ENCODE measurements around the gene NOL6.
"Not testable (repeated sequence)": the region's sequence is repeated elsewhere in the genome, so short reads cannot be mapped to it uniquely, and the experiment has no call there.

NOL6 gene, protein sequence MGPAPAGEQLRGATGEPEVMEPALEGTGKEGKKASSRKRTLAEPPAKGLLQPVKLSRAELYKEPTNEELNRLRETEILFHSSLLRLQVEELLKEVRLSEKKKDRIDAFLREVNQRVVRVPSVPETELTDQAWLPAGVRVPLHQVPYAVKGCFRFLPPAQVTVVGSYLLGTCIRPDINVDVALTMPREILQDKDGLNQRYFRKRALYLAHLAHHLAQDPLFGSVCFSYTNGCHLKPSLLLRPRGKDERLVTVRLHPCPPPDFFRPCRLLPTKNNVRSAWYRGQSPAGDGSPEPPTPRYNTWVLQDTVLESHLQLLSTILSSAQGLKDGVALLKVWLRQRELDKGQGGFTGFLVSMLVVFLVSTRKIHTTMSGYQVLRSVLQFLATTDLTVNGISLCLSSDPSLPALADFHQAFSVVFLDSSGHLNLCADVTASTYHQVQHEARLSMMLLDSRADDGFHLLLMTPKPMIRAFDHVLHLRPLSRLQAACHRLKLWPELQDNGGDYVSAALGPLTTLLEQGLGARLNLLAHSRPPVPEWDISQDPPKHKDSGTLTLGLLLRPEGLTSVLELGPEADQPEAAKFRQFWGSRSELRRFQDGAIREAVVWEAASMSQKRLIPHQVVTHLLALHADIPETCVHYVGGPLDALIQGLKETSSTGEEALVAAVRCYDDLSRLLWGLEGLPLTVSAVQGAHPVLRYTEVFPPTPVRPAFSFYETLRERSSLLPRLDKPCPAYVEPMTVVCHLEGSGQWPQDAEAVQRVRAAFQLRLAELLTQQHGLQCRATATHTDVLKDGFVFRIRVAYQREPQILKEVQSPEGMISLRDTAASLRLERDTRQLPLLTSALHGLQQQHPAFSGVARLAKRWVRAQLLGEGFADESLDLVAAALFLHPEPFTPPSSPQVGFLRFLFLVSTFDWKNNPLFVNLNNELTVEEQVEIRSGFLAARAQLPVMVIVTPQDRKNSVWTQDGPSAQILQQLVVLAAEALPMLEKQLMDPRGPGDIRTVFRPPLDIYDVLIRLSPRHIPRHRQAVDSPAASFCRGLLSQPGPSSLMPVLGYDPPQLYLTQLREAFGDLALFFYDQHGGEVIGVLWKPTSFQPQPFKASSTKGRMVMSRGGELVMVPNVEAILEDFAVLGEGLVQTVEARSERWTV

DNA sequence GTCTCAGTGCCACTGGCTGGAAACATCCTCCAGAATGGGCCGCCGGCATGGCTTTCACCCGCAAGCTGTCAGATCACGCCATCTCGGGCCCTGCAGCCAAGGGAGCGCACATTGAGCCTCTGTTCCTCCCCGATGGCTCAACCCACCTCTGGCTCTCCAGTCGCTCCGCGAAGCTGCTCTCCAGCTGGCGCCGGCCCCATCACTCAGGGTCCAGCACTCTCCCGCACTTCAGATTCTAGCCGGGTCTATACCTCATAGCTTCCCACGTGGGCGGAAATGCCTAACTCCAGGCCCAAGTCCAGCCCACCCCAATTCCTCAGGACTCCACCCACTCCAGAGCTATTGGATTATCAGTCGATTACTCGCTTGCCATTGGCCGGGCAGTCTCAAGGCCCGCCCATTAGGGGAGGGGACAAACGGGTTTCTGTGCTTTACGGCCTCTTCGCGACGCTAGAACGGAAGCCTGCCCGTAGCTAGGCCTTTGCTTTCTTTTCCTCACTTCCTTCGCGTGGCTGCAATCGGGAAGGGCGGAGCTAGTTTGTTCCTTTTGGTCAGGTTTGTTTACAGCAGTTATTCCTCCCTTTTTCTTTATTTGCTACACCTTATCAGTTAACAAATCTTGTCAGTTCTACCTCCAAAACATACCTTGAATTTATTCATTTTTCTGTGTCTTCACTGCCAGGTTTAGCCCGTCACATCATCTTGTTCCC is at the start of gene NOL6:
Gene NOL6 (minus strand): TSS at position 282 of the 710 bp plus-strand sequence. CDS start 82 bp downstream, at position 200.
- peak within 1 kb of the TSS; percentile 48 for H3K27ac ChIP-seq (ENCODE audit: poor library complexity, severe bottlenecking)
- TF ChIP-seq, protein P1, sequence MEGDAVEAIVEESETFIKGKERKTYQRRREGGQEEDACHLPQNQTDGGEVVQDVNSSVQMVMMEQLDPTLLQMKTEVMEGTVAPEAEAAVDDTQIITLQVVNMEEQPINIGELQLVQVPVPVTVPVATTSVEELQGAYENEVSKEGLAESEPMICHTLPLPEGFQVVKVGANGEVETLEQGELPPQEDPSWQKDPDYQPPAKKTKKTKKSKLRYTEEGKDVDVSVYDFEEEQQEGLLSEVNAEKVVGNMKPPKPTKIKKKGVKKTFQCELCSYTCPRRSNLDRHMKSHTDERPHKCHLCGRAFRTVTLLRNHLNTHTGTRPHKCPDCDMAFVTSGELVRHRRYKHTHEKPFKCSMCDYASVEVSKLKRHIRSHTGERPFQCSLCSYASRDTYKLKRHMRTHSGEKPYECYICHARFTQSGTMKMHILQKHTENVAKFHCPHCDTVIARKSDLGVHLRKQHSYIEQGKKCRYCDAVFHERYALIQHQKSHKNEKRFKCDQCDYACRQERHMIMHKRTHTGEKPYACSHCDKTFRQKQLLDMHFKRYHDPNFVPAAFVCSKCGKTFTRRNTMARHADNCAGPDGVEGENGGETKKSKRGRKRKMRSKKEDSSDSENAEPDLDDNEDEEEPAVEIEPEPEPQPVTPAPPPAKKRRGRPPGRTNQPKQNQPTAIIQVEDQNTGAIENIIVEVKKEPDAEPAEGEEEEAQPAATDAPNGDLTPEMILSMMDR (IDR thresholded peaks at IDR 0.05; ENCODE audit: poor library complexity, severe bottlenecking), result no peak
- no peaks in the 10 kb centered on the region for H3K27me3 ChIP-seq (ENCODE audit: insufficient read depth, poor library complexity, severe bottlenecking)
- H3K4me3 ChIP-seq (ENCODE audit: severe bottlenecking), result peak within 1 kb of the TSS; percentile 88
- ATAC-seq (ENCODE audit: low read depth) (peak; percentile 98), DNase-seq (ENCODE audit: low spot score) (peak; percentile 95)
- peaks cover 9% of the 10 kb centered on the region for H3K4me1 ChIP-seq (ENCODE audit: insufficient read depth, poor library complexity, severe bottlenecking)
- no peaks in the 10 kb centered on the region for H3K9me3 ChIP-seq (ENCODE audit: severe bottlenecking)
- H3K36me3 ChIP-seq (ENCODE audit: low read depth), result peaks cover 37% of the 10 kb centered on the region

DNA sequence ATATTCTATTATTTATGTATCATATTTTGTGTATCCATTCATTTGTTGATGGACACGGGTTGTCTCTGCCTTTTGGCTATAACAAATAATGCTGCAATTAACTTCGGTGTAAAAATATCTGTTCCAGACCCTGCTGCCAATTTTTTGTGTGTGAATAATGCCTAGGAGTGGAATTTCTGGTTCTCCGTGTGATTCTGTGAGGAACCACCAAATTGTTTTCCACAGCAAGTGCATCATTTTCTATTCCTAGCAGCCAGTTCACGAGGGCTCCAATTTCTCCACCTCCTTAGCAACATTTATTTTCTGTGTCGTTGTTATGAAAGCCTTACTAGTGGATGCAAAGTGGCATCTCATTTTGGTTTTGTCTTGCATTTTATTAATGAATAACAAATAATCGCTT is 48.1 kb upstream of the NOL6 start:
- H3K27ac ChIP-seq (ENCODE audit: poor library complexity, severe bottlenecking), result peak overlapping the region; percentile 67
- H3K9me3 ChIP-seq (ENCODE audit: severe bottlenecking); DNase-seq (ENCODE audit: low spot score); H3K27me3 ChIP-seq (ENCODE audit: insufficient read depth, poor library complexity, severe bottlenecking); H3K4me3 ChIP-seq (ENCODE audit: severe bottlenecking); H3K36me3 ChIP-seq (ENCODE audit: low read depth); ATAC-seq (ENCODE audit: low read depth): not testable (repeated sequence)
- peaks cover 27% of the 10 kb centered on the region for H3K4me1 ChIP-seq (ENCODE audit: insufficient read depth, poor library complexity, severe bottlenecking)

DNA sequence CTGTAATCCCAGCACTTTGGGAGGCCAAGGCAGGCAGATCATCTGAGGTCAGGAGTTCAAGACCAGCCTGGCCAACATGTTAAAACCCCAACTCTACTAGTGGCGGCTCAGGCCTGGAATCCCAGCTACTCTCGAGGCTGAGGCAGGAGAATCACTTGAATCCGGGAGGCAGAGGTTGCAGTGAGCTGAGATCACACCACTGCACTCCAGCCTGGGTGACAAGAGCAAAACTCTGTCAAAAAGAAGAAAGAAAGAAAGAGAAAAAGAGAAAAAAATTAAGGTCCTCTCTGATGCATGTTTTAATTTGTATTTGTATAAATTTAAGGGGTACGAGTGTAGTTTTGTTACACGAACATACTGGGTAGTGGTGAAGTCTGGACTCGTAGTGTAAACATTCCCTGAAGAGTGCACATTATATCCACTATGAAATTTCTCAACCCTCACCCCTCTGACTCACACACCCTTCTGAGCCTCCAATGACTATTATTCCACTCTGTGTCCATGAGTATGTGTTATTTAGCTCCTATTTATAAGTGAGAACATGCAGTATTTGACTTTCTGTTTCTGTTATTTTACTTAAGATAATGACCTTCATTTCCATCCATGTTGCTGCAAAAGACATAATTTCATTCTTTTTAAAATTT is 44.3 kb upstream of the NOL6 start:
- Histone ChIP-seq H3K4me1 (ENCODE audit: insufficient read depth, poor library complexity, severe bottlenecking) (peaks cover 42% of the 10 kb centered on the region), H3K27ac (ENCODE audit: poor library complexity, severe bottlenecking) (peak overlapping the region; percentile 72)
- H3K9me3 ChIP-seq (ENCODE audit: severe bottlenecking); H3K36me3 ChIP-seq (ENCODE audit: low read depth); H3K4me3 ChIP-seq (ENCODE audit: severe bottlenecking); H3K27me3 ChIP-seq (ENCODE audit: insufficient read depth, poor library complexity, severe bottlenecking); DNase-seq (ENCODE audit: low spot score): not testable (repeated sequence)
- peak; percentile 99 for ATAC-seq (ENCODE audit: low read depth)

DNA sequence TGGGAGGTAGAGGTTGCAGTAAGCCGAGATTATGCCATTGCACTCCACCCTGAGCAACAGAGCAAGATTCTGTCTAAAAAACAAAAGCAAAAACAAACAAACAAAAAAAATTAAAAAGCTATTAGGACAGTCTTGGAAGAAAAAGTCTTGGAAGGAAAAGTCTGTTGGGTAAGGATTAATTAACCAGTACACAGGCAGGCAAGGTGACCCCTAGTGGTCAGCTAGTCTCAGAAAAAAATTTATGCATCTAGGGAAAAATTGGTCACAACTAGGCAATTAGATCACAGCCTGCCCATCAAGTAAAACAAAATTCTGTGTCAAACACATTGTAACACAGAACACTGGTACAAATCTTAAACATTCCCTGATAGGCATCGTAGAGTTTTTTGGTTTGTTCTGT is 43.6 kb upstream of the NOL6 start:
- H3K36me3 ChIP-seq (ENCODE audit: low read depth), result no peaks in the 10 kb centered on the region
- H3K27me3 ChIP-seq (ENCODE audit: insufficient read depth, poor library complexity, severe bottlenecking), result no peaks in the 10 kb centered on the region
- H3K27ac ChIP-seq (ENCODE audit: poor library complexity, severe bottlenecking), result peak overlapping the region; percentile 72
- ATAC-seq (ENCODE audit: low read depth) (peak; percentile 54), DNase-seq (ENCODE audit: low spot score) (no peak)
- TF ChIP-seq, protein P1 (IDR thresholded peaks at IDR 0.05; ENCODE audit: poor library complexity, severe bottlenecking), result peak; percentile 74
- peaks cover 36% of the 10 kb centered on the region for H3K4me1 ChIP-seq (ENCODE audit: insufficient read depth, poor library complexity, severe bottlenecking)
- H3K9me3 ChIP-seq (ENCODE audit: severe bottlenecking), result no peaks in the 10 kb centered on the region
- H3K4me3 ChIP-seq (ENCODE audit: severe bottlenecking), result no peak overlapping the region

DNA sequence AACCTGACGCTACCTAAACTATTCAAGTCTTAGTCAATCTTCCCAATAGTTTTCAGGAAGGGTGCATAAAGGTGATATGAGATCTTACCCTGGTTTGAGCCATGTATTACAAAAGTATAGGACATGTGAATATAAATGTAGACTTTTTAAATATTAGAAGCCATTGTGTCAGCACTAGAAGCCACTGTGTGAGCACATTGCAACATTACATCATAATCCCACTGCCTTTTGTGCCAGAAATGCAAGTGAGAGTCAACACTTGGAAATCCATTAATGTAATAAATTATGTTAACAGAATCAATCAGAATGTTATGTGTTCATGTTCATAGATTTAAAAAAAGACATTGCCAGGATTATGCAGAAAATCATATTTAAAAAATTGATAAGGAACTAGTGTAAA is 42.7 kb upstream of the NOL6 start:
- not testable (repeated sequence) for H3K36me3 ChIP-seq (ENCODE audit: low read depth); H3K4me3 ChIP-seq (ENCODE audit: severe bottlenecking); H3K9me3 ChIP-seq (ENCODE audit: severe bottlenecking); H3K27me3 ChIP-seq (ENCODE audit: insufficient read depth, poor library complexity, severe bottlenecking); ATAC-seq (ENCODE audit: low read depth); DNase-seq (ENCODE audit: low spot score)
- Histone ChIP-seq H3K27ac (ENCODE audit: poor library complexity, severe bottlenecking) (peak overlapping the region; percentile 72), H3K4me1 (ENCODE audit: insufficient read depth, poor library complexity, severe bottlenecking) (peaks cover 35% of the 10 kb centered on the region)

DNA sequence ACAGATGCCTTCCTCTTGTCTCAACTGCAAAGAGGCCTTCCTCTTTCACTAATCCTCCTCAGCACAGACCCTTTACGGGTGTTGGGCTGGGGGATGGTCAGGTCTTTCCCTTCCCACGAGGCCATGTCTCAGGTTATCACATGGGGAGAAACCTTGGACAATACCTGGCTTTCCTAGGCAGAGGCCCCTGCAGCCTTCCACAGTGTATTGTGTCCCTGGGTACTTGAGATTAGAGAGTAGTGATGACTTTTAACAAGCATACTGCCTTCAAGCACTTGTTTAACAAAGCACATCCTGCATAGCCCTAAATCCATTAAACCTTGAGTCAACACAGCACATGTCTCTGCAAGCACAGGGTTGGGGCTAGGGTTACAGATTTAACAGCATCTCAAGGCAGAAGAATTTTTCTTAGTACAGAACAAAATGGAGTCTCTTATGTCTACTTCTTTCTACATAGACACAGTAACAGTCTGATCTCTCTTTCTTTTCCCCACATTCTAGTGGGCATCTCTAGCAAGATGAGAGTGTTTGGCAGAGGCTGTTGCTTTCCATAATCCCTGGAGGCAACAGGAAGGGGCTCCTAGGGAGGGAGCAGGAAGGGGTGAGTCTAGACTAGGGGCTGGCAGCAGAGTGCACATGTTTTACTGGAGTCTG is 41.7 kb upstream of the NOL6 start:
- not testable (repeated sequence) for H3K36me3 ChIP-seq (ENCODE audit: low read depth); DNase-seq (ENCODE audit: low spot score)
- H3K27ac ChIP-seq (ENCODE audit: poor library complexity, severe bottlenecking), result peak overlapping the region; percentile 72

DNA sequence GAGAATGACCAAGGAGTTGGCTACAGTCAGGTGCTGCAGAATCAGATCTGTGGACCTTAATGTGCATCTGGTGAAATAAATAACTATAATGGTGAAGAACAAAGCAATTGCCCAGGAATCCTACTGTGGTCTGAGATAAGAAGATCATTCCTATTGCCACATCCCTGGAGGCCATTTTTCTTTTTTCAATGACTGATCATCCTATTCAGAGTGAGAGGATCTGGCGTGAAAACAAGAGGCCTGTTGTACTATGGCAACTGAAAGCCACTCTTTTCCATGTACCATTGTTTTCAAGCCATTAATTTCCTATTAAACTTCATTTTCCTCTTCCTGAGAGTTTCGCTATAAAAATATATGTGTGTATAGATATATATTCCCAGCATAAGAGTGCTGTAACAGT is 38.8 kb upstream of the NOL6 start:
- DNase-seq (ENCODE audit: low spot score), result not testable (repeated sequence)

More for the DNA sequence above, 41.7 kb upstream of the NOL6 start:
- not testable (repeated sequence) for ATAC-seq (ENCODE audit: low read depth); H3K9me3 ChIP-seq (ENCODE audit: severe bottlenecking); H3K4me3 ChIP-seq (ENCODE audit: severe bottlenecking); H3K27me3 ChIP-seq (ENCODE audit: insufficient read depth, poor library complexity, severe bottlenecking)
- peaks cover 35% of the 10 kb centered on the region for H3K4me1 ChIP-seq (ENCODE audit: insufficient read depth, poor library complexity, severe bottlenecking)

DNA sequence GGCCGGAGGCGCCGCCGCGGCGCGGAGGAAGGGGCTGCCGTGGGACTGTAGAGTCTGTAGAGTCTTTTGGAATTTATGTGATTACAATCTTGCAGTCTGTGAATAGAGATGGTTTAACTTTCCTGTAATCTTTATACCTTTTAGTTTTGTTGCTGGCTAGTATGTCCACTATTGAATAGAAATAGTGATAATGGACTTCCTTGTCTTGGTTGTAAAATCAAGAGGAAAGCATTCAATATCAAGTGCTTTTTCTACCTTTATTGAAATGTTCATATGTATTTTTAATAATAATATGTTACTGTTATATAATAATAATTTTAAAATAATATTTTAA is 37.4 kb upstream of the NOL6 start:
- ATAC-seq (ENCODE audit: low read depth); DNase-seq (ENCODE audit: low spot score); H3K36me3 ChIP-seq (ENCODE audit: low read depth); H3K9me3 ChIP-seq (ENCODE audit: severe bottlenecking); H3K27me3 ChIP-seq (ENCODE audit: insufficient read depth, poor library complexity, severe bottlenecking): not testable (repeated sequence)
- Histone ChIP-seq H3K4me1 (ENCODE audit: insufficient read depth, poor library complexity, severe bottlenecking) (peaks cover 28% of the 10 kb centered on the region), H3K4me3 (ENCODE audit: severe bottlenecking) (peak overlapping the region; percentile 34), H3K27ac (ENCODE audit: poor library complexity, severe bottlenecking) (peak overlapping the region; percentile 51)

More for the DNA sequence above, 38.8 kb upstream of the NOL6 start:
- H3K9me3 ChIP-seq (ENCODE audit: severe bottlenecking); ATAC-seq (ENCODE audit: low read depth); H3K36me3 ChIP-seq (ENCODE audit: low read depth); H3K27ac ChIP-seq (ENCODE audit: poor library complexity, severe bottlenecking); H3K27me3 ChIP-seq (ENCODE audit: insufficient read depth, poor library complexity, severe bottlenecking); H3K4me3 ChIP-seq (ENCODE audit: severe bottlenecking): not testable (repeated sequence)
- H3K4me1 ChIP-seq (ENCODE audit: insufficient read depth, poor library complexity, severe bottlenecking), result peaks cover 27% of the 10 kb centered on the region
